ENCODE measurements around the gene SAP25.

SAP25 gene

GRCh38 chr7:100573691-100574361 is at the start of gene SAP25:
Gene SAP25 (minus strand): TSS chr7:100573900. CDS start chr7:100573742, 158 bp downstream.
- no peak for DNase-seq (ENCODE audit: low read depth in 2 of 2)

DNA sequence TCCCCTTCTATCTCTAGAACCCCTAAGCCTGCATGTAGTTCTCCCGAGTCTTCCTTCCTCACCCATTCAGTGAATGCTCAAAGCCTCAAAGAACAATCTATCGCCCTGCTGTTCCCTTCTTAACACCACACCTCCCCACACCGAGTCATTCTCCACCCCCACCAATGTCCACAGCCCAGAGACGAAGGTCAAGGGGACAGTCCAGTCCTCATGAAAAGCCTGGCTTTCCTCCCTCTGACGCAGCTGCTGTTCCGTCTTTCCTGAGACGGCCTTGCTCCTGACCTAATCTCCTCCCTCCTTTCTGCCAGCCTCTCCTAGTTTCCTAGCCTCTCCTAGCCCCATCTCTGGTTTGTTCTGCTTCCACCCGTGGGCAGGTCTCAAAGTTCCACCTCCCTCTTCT is 47.9 kb upstream of the SAP25 start:
- no peak for DNase-seq (ENCODE audit: low read depth in 2 of 2)

GRCh38 chr7:100620804-100621203 is 47.1 kb upstream of the SAP25 start:
- no peak for DNase-seq (ENCODE audit: low read depth in 2 of 2)

DNA sequence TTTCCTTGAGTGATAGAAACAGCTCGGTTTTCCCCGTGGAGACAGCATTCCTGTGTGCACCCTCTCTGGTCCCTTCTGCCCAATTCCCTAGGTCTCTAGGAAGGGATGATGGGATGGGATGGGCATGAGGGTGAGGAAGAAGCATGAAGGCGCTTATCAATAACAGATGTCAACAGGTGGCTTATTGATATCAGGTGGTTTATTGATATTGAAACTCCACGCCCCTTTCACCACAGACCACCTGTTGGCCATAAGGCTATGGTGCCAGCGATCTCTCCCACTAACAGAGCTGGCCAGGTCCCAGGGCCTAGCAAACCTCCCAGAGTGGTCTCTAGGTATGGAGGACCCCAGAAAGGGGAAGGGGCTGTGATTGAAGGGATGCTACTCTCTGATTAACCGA is 46.5 kb upstream of the SAP25 start:
- no peak for DNase-seq (ENCODE audit: low read depth in 2 of 2)

- DNase-seq (ENCODE audit: low read depth in 2 of 2) = no peak
Measured at GRCh38 chr7:100614308-100614861, 40.7 kb upstream of the SAP25 start.

GRCh38 chr7:100613412-100614175 is 39.9 kb upstream of the SAP25 start:
- DNase-seq (ENCODE audit: low read depth in 2 of 2) = no peak

- DNase-seq (ENCODE audit: low read depth in 2 of 2) = no peak
Measured at GRCh38 chr7:100612730-100613390, 39.2 kb upstream of the SAP25 start.

- DNase-seq (ENCODE audit: low read depth in 2 of 2) = peak; percentile 94 to 95
Measured at GRCh38 chr7:100611983-100612729, 38.5 kb upstream of the SAP25 start, which contains the start of gene MOSPD3. Gene MOSPD3 (plus strand): TSS chr7:100612540. CDS start chr7:100612792, 252 bp downstream.

GRCh38 chr7:100609958-100610357 is 36.3 kb upstream of the SAP25 start:
- no peak for DNase-seq (ENCODE audit: low read depth in 2 of 2)

DNA sequence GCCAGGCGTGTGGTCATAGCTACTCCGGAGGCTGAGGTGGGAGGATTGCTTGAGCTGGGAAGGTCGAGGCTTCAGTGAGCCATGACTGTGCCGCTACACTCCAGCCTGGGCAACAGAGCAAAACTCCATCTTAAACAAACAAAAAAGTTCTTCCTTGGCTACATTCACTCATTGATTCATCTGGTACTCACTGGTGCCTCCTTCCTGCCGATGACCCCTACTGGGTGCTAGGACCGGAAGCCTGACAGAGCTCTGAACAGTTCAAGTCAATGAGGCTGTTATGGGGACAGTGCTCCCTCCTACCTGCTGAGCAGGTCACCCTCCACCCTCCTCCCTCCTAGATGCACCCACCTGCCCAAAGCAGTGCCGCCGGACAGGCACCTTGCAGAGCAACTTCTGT is 33.4 kb upstream of the SAP25 start:
- DNase-seq (ENCODE audit: low read depth in 2 of 2) = no peak

DNA sequence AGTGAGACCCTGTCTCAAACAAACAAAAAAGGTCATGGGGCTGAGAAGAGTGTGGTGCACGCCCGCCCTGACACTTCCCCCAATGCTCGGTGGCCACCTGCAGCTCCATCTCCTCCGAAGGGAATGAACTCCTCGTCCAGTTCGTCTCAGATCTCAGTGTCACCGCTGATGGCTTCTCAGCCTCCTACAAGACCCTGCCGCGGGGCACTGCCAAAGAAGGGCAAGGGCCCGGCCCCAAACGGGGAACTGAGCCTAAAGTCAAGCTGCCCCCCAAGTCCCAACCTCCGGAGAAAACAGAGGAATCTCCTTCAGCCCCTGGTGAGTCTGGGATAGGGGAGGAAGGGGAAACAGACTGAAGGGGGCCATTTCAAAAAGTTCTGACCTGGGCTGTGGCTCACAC is 32.6 kb upstream of the SAP25 start:
- DNase-seq (ENCODE audit: low read depth in 2 of 2) = no peak

DNA sequence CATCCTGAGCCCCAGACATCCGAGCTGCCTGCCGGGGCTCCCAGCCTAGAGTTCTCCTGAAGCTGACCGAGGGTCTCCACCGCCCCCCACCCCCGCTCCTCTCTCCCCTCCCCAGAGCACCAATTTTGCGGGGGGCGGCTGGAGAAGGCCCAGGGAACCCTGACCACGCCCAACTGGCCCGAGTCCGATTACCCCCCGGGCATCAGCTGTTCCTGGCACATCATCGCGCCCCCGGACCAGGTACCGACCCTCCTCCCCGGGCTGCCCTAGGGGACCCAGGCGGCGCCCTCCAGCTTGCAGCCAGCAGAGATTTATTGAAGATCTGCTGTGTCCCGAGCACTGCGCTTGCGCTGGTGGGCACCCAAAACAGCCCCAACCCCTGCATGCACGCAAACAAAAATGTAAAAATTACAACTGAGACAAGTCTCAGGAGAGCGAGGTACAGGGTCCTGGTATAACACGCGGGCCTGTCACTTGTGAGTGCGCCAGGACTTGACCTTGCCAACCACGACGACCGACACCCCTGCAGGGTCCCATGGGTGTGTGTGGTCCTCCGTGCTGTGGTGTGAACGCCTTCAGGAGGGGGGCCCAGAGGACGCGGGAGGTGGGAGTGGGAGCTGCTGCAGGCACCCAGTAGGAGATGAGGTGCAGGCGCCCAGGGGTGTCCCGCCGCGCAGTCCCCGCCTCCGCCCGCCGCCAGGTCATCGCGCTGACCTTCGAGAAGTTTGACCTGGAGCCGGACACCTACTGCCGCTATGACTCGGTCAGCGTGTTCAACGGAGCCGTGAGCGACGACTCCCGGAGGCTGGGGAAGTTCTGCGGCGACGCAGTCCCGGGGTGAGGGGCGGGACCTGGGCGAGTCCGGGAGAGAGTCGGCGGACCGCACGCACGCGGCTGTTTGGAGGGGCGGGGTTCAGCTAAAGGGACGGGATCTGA is 31.5 kb upstream of the SAP25 start:
- no peak for DNase-seq (ENCODE audit: low read depth in 2 of 2)

GRCh38 chr7:100604028-100604975 is 30.6 kb upstream of the SAP25 start:
- peak in 1 of 2 donors; percentile 59 for DNase-seq (ENCODE audit: low read depth in 2 of 2)

- no peak for DNase-seq (ENCODE audit: low read depth in 2 of 2)
Measured at GRCh38 chr7:100603726-100604027, 30.0 kb upstream of the SAP25 start.

- no peak for DNase-seq (ENCODE audit: low read depth in 2 of 2)
Measured at GRCh38 chr7:100602889-100603725, 29.4 kb upstream of the SAP25 start.

GRCh38 chr7:100600730-100601038 is 27.0 kb upstream of the SAP25 start:
- DNase-seq (ENCODE audit: low read depth in 2 of 2) = no peak

DNA sequence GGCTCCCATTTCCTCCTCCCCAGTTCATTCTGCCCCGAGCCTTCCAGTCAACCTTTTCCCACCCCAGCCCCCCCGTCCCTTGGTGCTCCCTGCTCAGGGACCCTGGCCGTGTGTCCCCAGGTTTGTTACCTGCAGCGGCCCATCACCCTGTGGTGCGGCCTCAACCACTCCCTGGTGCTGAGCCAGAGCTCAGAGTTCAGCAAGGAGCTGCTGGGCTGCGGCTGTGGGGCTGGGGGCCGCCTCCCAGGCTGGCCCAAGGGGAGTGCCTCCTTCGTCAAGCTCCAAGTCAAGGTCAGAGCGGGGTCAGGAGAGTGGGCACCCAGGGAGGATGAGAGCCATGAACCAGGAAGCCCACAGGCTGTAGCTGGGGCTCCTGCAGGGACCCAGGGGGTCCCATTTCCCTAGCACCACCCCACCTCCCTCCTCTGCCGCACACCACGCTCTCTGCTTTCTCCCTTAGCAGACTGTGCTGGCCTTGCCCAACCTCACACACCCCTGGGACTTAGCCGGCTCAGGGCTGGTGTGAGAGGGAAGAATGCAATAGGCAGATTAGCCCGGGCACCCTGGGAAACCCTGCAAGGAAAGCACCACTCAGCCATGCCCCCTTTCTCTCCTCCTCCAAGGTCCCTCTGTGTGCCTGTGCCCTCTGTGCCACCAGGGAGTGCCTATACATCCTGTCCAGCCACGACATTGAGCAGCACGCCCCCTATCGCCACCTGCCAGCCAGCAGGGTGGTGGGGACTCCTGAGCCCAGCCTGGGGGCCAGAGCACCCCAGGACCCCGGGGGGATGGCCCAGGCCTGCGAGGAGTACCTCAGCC is 26.4 kb upstream of the SAP25 start:
- DNase-seq (ENCODE audit: low read depth in 2 of 2) = no peak

GRCh38 chr7:100598425-100598824 is 24.7 kb upstream of the SAP25 start:
- DNase-seq (ENCODE audit: low read depth in 2 of 2) = no peak
